ENCODE measurements around the gene GSTM1. TPM values are rescaled to one million over a fixed set of nuclear protein-coding genes. Genes with fewer than 3 reads are reported as not detected.
"Not testable (repeated sequence)": the region's sequence is repeated elsewhere in the genome, so short reads cannot be mapped to it uniquely, and the experiment has no call there.

The GSTM1 gene
- total and polyA plus RNA-seq, 10 of the 15 experiments (the other 5 are each of a cell fraction or from before 2014, with no cell fraction given), result 16.0 to 75.6 (median 46.4) TPM

DNA sequence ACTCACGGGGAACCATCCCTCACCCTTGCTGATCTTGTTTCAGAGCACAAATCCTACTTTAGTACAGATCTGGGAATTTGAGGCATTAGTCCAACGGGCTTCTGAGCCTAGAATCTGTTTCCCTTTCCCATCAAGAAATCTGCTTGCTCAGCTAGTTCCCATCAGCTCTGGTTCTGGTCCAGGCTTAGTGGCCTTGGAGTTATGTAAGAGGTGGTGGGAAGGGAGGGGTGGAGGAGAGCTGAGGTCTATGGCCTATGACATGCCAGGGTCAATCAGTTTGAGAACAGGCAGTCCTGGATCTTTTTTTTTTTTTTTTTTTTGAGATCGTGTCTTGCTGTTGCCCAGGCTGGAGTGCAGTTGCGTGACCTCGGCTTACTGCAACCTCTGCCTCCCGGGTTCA, 4.1 kb downstream of the GSTM1 start (continued):
- TF ChIP-seq, protein P1, sequence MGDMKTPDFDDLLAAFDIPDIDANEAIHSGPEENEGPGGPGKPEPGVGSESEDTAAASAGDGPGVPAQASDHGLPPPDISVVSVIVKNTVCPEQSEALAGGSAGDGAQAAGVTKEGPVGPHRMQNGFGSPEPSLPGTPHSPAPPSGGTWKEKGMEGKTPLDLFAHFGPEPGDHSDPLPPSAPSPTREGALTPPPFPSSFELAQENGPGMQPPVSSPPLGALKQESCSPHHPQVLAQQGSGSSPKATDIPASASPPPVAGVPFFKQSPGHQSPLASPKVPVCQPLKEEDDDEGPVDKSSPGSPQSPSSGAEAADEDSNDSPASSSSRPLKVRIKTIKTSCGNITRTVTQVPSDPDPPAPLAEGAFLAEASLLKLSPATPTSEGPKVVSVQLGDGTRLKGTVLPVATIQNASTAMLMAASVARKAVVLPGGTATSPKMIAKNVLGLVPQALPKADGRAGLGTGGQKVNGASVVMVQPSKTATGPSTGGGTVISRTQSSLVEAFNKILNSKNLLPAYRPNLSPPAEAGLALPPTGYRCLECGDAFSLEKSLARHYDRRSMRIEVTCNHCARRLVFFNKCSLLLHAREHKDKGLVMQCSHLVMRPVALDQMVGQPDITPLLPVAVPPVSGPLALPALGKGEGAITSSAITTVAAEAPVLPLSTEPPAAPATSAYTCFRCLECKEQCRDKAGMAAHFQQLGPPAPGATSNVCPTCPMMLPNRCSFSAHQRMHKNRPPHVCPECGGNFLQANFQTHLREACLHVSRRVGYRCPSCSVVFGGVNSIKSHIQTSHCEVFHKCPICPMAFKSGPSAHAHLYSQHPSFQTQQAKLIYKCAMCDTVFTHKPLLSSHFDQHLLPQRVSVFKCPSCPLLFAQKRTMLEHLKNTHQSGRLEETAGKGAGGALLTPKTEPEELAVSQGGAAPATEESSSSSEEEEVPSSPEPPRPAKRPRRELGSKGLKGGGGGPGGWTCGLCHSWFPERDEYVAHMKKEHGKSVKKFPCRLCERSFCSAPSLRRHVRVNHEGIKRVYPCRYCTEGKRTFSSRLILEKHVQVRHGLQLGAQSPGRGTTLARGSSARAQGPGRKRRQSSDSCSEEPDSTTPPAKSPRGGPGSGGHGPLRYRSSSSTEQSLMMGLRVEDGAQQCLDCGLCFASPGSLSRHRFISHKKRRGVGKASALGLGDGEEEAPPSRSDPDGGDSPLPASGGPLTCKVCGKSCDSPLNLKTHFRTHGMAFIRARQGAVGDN (IDR thresholded peaks at IDR 0.05), result no peak
- TF ChIP-seq SMC3 (IDR thresholded peaks at IDR 0.05; ENCODE audit: borderline replicate concordance, low read length) (no peak), ZZZ3 (IDR thresholded peaks at IDR 0.05; ENCODE audit: control insufficient read depth, insufficient read length, low read depth) (no peak)

DNA sequence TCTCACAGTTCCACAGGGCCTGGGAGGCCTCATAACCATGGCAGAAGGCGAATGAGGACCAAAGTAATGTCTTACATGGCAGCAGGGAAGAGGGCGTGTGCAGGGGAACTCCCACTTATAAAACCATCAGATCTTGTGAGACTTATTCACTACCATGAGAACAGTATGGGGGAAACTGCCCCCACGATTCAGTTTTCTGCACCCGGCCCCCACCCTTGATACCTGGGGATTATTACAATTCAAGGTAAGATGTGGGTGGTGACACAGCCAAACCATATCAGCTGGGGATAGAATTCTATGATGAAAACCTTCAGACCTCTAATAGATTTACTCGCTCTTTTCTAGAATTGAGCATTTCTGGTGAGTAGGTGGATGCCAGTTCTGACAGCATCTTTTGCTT, 6.8 kb downstream of the GSTM1 start:
- H2AFZ ChIP-seq (ENCODE audit: control insufficient read depth, low read depth, low read length); ATAC-seq; H3K27ac ChIP-seq (ENCODE audit: control insufficient read depth, insufficient read depth); DNase-seq (ENCODE audit: low read depth, low spot score); POLR2A ChIA-PET; intact Hi-C loops (cut with micrococcal nuclease; ENCODE audit: unreplicated experiment); H3K4me2 ChIP-seq (ENCODE audit: control insufficient read depth, insufficient read depth); H3K79me2 ChIP-seq (ENCODE audit: control insufficient read depth, insufficient read depth, low read length); H3K27me3 ChIP-seq (replicated peaks in 1 of 2; ENCODE audit: control insufficient read depth in 2 of 2, insufficient read depth in 2 of 2, low read length in 1 of 2); CTCF ChIA-PET; SMC1A ChIA-PET (ENCODE audit: uncharacterized antibody, unreplicated experiment); H3K36me3 ChIP-seq (ENCODE audit: control insufficient read depth in 2 of 2, insufficient read depth in 2 of 2, low read length in 1 of 2); FAIRE-seq; in situ Hi-C loops (cut with MboI); H3K9ac ChIP-seq (ENCODE audit: control insufficient read depth, insufficient read depth, low read length); BruUV-seq (replicated peaks); H3K9me3 ChIP-seq (replicated peaks; ENCODE audit: control insufficient read depth, insufficient read depth, low read length); RAD21 ChIA-PET (ENCODE audit: unreplicated experiment); H4K20me1 ChIP-seq (ENCODE audit: control insufficient read depth, insufficient read depth); H3K4me1 ChIP-seq (ENCODE audit: control insufficient read depth, insufficient read depth, low read length); H3K4me3 ChIP-seq: not testable (repeated sequence)
- WGBS (ENCODE audit: insufficient coverage, insufficient replicate concordance, low lambda C conversion rate, missing lambda C conversion rate), result 93% methylated on average over 3 of the region's 5 CpGs

DNA sequence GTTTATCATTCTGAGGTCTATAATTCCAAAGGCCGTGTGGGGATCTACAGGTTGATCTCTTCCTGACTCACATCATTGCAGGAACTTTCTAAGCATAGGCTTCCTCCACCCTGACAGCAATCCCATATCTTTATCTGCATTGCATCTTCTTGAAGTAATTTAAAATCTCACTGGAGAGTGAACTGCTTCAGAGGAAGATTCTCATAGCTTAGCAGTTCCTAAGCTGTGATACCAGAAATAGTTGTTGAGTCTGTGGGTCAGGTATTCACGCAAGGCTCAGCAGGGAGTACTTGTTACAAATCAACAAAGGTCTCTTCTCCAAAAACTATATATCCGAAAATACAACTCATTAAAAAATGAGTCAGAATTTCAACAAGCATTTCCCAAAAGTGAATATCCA, 7.5 kb downstream of the GSTM1 start:
- CTCF ChIA-PET, result interaction anchor here (1.1 kb wide), 1 partner anchor 55 kb away, joined by 3 read pairs; no protein-coding TSS in a partner anchor
- H3K4me3 ChIP-seq; BruUV-seq (replicated peaks); FAIRE-seq; SMC1A ChIA-PET (ENCODE audit: uncharacterized antibody, unreplicated experiment); H3K27ac ChIP-seq (ENCODE audit: control insufficient read depth, insufficient read depth); H4K20me1 ChIP-seq (ENCODE audit: control insufficient read depth, insufficient read depth); H3K9ac ChIP-seq (ENCODE audit: control insufficient read depth, insufficient read depth, low read length); H3K36me3 ChIP-seq (ENCODE audit: control insufficient read depth in 2 of 2, insufficient read depth in 2 of 2, low read length in 1 of 2); H3K4me1 ChIP-seq (ENCODE audit: control insufficient read depth, insufficient read depth, low read length); H3K27me3 ChIP-seq (replicated peaks in 1 of 2; ENCODE audit: control insufficient read depth in 2 of 2, insufficient read depth in 2 of 2, low read length in 1 of 2); intact Hi-C loops (cut with micrococcal nuclease; ENCODE audit: unreplicated experiment); DNase-seq (ENCODE audit: low read depth, low spot score); ATAC-seq; H3K79me2 ChIP-seq (ENCODE audit: control insufficient read depth, insufficient read depth, low read length); in situ Hi-C loops (cut with MboI); RAD21 ChIA-PET (ENCODE audit: unreplicated experiment); H2AFZ ChIP-seq (ENCODE audit: control insufficient read depth, low read depth, low read length); H3K4me2 ChIP-seq (ENCODE audit: control insufficient read depth, insufficient read depth); POLR2A ChIA-PET; H3K9me3 ChIP-seq (replicated peaks; ENCODE audit: control insufficient read depth, insufficient read depth, low read length): not testable (repeated sequence)
- 100% methylated on average over 3 of the region's 3 CpGs for WGBS (ENCODE audit: insufficient coverage, insufficient replicate concordance, low lambda C conversion rate, missing lambda C conversion rate)

Data from GM12878 (cell line).